MCF 10A (cell line): Measurements from ENCODE around the gene GNAL. TPM values are rescaled to one million over a fixed set of nuclear protein-coding genes. Genes with fewer than 3 reads are reported as not detected.

Experiments
- BruUV-seq: library from RNA; stranded (reverse); fragments of 400-500 nt; replicated peaks from 2 replicates; lab custom pipeline; 2021; lab: Mats Ljungman, UMichigan
- CTCF ChIA-PET: fragments of 300-600 bp; sonication (Branson Sonifier 250); formaldehyde crosslinking; extraction: SDS; loops from one replicate; lab custom pipeline; 2021; ENCODE audit warnings: antibody characterized with exemption, inconsistent platforms; lab: Yijun Ruan, JAX
- POLR2A ChIA-PET: fragments of 300-600, 350-650 bp; sonication (Branson Sonifier 250); formaldehyde crosslinking; extraction: SDS; loops from one replicate; lab custom pipeline; 2020; ENCODE audit warnings: antibody characterized with exemption, inconsistent platforms; lab: Yijun Ruan, JAX
- DNase-seq: peaks from one replicate; pipeline ENCODE4 v3.0.0-alpha.2; 2018; ENCODE audit not compliant: unreplicated experiment
- H3K27ac Mint-ChIP-seq: one replicate; pipeline ENCODE4 v1.8.0; 2022; ENCODE audit warnings: mild to moderate bottlenecking, low read depth, mixed read lengths; ENCODE audit not compliant: unreplicated experiment
- H3K27me3 Mint-ChIP-seq: one replicate; pipeline ENCODE4 v1.8.0; 2022; ENCODE audit warnings: mixed read lengths; ENCODE audit not compliant: insufficient read depth, unreplicated experiment
- H3K36me3 Mint-ChIP-seq: one replicate; pipeline ENCODE4 v1.8.0; 2022; ENCODE audit warnings: mild to moderate bottlenecking, moderate library complexity, mixed read lengths; ENCODE audit not compliant: insufficient read depth, unreplicated experiment
- H3K4me1 Mint-ChIP-seq: one replicate; pipeline ENCODE4 v1.8.0; 2022; ENCODE audit warnings: mixed read lengths; ENCODE audit not compliant: insufficient read depth, unreplicated experiment
- H3K4me3 Mint-ChIP-seq: one replicate; pipeline ENCODE4 v1.8.0; 2022; ENCODE audit warnings: mild to moderate bottlenecking, moderate library complexity, mixed read lengths; ENCODE audit not compliant: unreplicated experiment
- H3K9me3 Mint-ChIP-seq: one replicate; pipeline ENCODE4 v1.8.0; 2022; ENCODE audit warnings: mixed read lengths; ENCODE audit not compliant: unreplicated experiment
- CTCF ChIP-seq: fragments of 200-600 bp; IDR thresholded peaks from one replicate; pipeline ENCODE4 v1.8.0; 2022; ENCODE audit warnings: antibody characterized with exemption, mild to moderate bottlenecking; ENCODE audit not compliant: unreplicated experiment
- intact Hi-C: fragments of 100-400 bp; cut with micrococcal nuclease; formaldehyde crosslinking; loops from 2 replicates; pipeline ENCODE4 v1.14.1; 2022
- total RNA-seq: library from RNA; stranded (reverse); gene quantifications from 2 replicates; pipeline ENCODE4 v1.2.3, GENCODE V29; 2022

Gene GNAL
- total RNA-seq, 1 experiment from 2014 or later, result 1.6 TPM

GRCh38 chr18:11844436-11844835 lies 155.4 kb downstream of the GNAL start:
- Mint-ChIP-seq H3K36me3 (no peaks in the 10 kb centered on the region), H3K27me3 (no peaks in the 10 kb centered on the region), H3K4me1 (peaks cover under 1% of the 10 kb centered on the region), H3K4me3 (no peak overlapping the region), H3K27ac (no peak overlapping the region), H3K9me3 (no peaks in the 10 kb centered on the region)
- intact Hi-C loops, result no loop called here
- BruUV-seq, result no TSS peak
- no peak for TF ChIP-seq CTCF
- DNase-seq, result no peak
- POLR2A ChIA-PET, result interaction anchor here (0.9 kb wide), 1 partner anchor 14 kb away, joined by 3 read pairs; no protein-coding TSS in a partner anchor
- CTCF ChIA-PET, result interaction anchor here (0.5 to 1.0 kb wide), 3 partner anchors 16 to 110 kb away, joined by 3 to 4 read pairs (median 4); no protein-coding TSS in a partner anchor

GRCh38 chr18:11845654-11846053 lies 156.6 kb downstream of the GNAL start:
- no peaks in the 10 kb centered on the region for H3K27me3 Mint-ChIP-seq
- TF ChIP-seq CTCF, result no peak
- H3K9me3 Mint-ChIP-seq, result no peaks in the 10 kb centered on the region
- no TSS peak for BruUV-seq
- DNase-seq, result no peak
- peaks cover 12% of the 10 kb centered on the region for H3K4me1 Mint-ChIP-seq
- no peak overlapping the region for H3K4me3 Mint-ChIP-seq
- CTCF ChIA-PET, result interaction anchor here (0.6 to 1.9 kb wide), 5 partner anchors 25 to 457 kb away, joined by 3 to 5 read pairs (median 4); no protein-coding TSS in a partner anchor
- H3K36me3 Mint-ChIP-seq, result peaks cover 3% of the 10 kb centered on the region
- no peak overlapping the region for H3K27ac Mint-ChIP-seq
- POLR2A ChIA-PET, result interaction anchor here (0.9 to 1.4 kb wide), 2 partner anchors 13 to 190 kb away, joined by 3 to 5 read pairs; no protein-coding TSS in a partner anchor
- intact Hi-C loops, result no loop called here

- intact Hi-C loops, result no loop called here
- CTCF ChIA-PET, result interaction anchor here (0.7 to 1.8 kb wide), 2 partner anchors 182 to 192 kb away, joined by 4 to 5 read pairs; no protein-coding TSS in a partner anchor
- Mint-ChIP-seq H3K27ac (no peak overlapping the region), H3K36me3 (peaks cover 24% of the 10 kb centered on the region), H3K27me3 (no peaks in the 10 kb centered on the region), H3K9me3 (no peaks in the 10 kb centered on the region), H3K4me1 (peaks cover 12% of the 10 kb centered on the region), H3K4me3 (no peak overlapping the region)
- POLR2A ChIA-PET, result interaction anchor here (1.1 to 4.1 kb wide), 2 partner anchors 11 to 61 kb away, joined by 3 to 35 read pairs; partner anchors contain the start of gene MPPE1
- no peak for DNase-seq
- no TSS peak for BruUV-seq
- TF ChIP-seq CTCF, result no peak
Measured at GRCh38 chr18:11847811-11848210, 158.7 kb downstream of the GNAL start.

GRCh38 chr18:11849279-11849678 lies 160.2 kb downstream of the GNAL start:
- peaks cover 39% of the 10 kb centered on the region for H3K36me3 Mint-ChIP-seq
- peak overlapping the region; percentile 96 for H3K4me3 Mint-ChIP-seq
- no peak for DNase-seq
- H3K27me3 Mint-ChIP-seq, result no peaks in the 10 kb centered on the region
- CTCF ChIA-PET, result interaction anchor here (0.6 to 1.5 kb wide), 5 partner anchors 24 to 116 kb away, joined by 3 to 6 read pairs (median 4); no protein-coding TSS in a partner anchor
- intact Hi-C loops, result no loop called here
- H3K4me1 Mint-ChIP-seq, result peaks cover 12% of the 10 kb centered on the region
- POLR2A ChIA-PET, result interaction anchor here (0.6 to 4.1 kb wide), 7 partner anchors 9 to 260 kb away, joined by 3 to 35 read pairs (median 10); no protein-coding TSS in a partner anchor
- BruUV-seq, result no TSS peak
- no peak for TF ChIP-seq CTCF
- H3K9me3 Mint-ChIP-seq, result no peaks in the 10 kb centered on the region
- peak overlapping the region; percentile 99 for H3K27ac Mint-ChIP-seq
